Gastroesophageal sphincter (tissue), 4 donors: ENCODE data around the gene ABHD8. TPM values are rescaled to one million over a fixed set of nuclear protein-coding genes. Genes with fewer than 3 reads are reported as not detected.

ENCODE experiments used
- ATAC-seq: fragments of 150-250 bp; one replicate; pipeline ENCODE4 v1.9.1; 2016; ENCODE audit warnings: mild to moderate bottlenecking, moderate library complexity
- H3K27ac ChIP-seq, 4 donors: fragments of 200-600 bp; sonication (generic) in 3 of 4; 1 replicate in 3 of 4; 2 replicates in 1 of 4; pipeline ENCODE4 v1.5.1; 2016 to 2019
- H3K27me3 ChIP-seq: fragments of 200-600 bp; sonication (generic); one replicate; pipeline ENCODE4 v1.5.1; 2019
- H3K36me3 ChIP-seq, 2 donors: fragments of 200-600 bp; sonication (generic); one replicate each; pipeline ENCODE4 v1.5.1; 2019; ENCODE audit warnings: control low read depth in 1 of 2
- H3K4me1 ChIP-seq, 3 donors: fragments of 200-600 bp; sonication (generic); 1 replicate in 2 of 3; 2 replicates in 1 of 3; pipeline ENCODE4 v1.5.1; 2016 to 2019; ENCODE audit warnings: control low read depth in 2 of 3
- H3K4me3 ChIP-seq, 2 donors: fragments of 200-600 bp; sonication (generic); one replicate each; pipeline ENCODE4 v1.5.1; 2019; ENCODE audit warnings: mild to moderate bottlenecking in 1 of 2, moderate library complexity in 1 of 2
- H3K9me3 ChIP-seq, 3 donors: fragments of 200-600 bp; sonication (generic); one replicate each; pipeline ENCODE4 v1.5.1; 2017 to 2019; ENCODE audit warnings: control low read depth in 2 of 3
- CTCF ChIP-seq, 4 experiments: fragments of 200-600 bp in 2 of 4; fragments of 450-650 bp in 2 of 4; sonication (generic) in 1 of 4; IDR thresholded peaks; one replicate each; pipeline ENCODE4 v1.5.1; 2017 to 2019; ENCODE audit warnings: antibody characterized with exemption in 4 of 4, mild to moderate bottlenecking in 2 of 4, moderate library complexity in 2 of 4
- EP300 ChIP-seq: sonication (generic); formaldehyde crosslinking; IDR thresholded peaks from one replicate; pipeline ENCODE4 v1.6.1; 2017; ENCODE audit warnings: antibody characterized with exemption, mild to moderate bottlenecking
- POLR2A ChIP-seq, 2 donors: fragments of 450-650 bp; IDR thresholded peaks; one replicate each; pipeline ENCODE4 v1.6.1; 2017; ENCODE audit warnings: antibody characterized with exemption in 2 of 2, mild to moderate bottlenecking in 2 of 2, moderate library complexity in 1 of 2
- POLR2AphosphoS5 ChIP-seq: sonication (generic); formaldehyde crosslinking; IDR thresholded peaks from one replicate; pipeline ENCODE4 v1.6.1; 2017; ENCODE audit warnings: antibody characterized with exemption
- WGBS, 2 donors: methylation state at CpG; one replicate each; pipeline ENCODE4 v1.1.5; 2018; ENCODE audit warnings: low coverage in 1 of 2; 5-methylcytosine and 5-hydroxymethylcytosine counted together
- total RNA-seq, 4 donors: library from RNA; depleted of rRNA; stranded (reverse); fragments of >200 nt; gene quantifications; one replicate each; pipeline ENCODE4 v1.1.0, GENCODE V29; 2016

The ABHD8 gene
- total RNA-seq, 4 donors from 2014 or later, result 13.2 to 34.4 (median 24.3) TPM

- Histone ChIP-seq H3K9me3 (no peaks in the 10 kb centered on the region), H3K36me3 (peaks cover 0 to 20% of the 10 kb centered on the region in 2 donors), H3K27me3 (no peaks in the 10 kb centered on the region), H3K4me1 (peaks cover 0 to 36% (median 7%) of the 10 kb centered on the region in 3 donors), H3K27ac (peak overlapping the region; percentile 15 to 91 (median 84)), H3K4me3 (peak overlapping the region; percentile 28 to 58)
- WGBS, 2 donors, result 0% methylated on average over 4 of the region's 46 CpGs; no CpG with 5 or more reads in 1 of the 2 donors
- TF ChIP-seq POLR2AphosphoS5 (peak; percentile 29), EP300 (no peak), POLR2A (IDR thresholded peaks at IDR 0.05) (no peak), CTCF (IDR thresholded peaks at IDR 0.05) (peak in 3 of 4 experiments; percentile 68 to 72 (median 72))
- peak; percentile 94 for ATAC-seq
Observed at GRCh38 chr19:17292301-17293074, 10.7 kb downstream of the ABHD8 start.

- H3K27ac ChIP-seq, result no peak overlapping the region
- TF ChIP-seq EP300 (no peak), CTCF (IDR thresholded peaks at IDR 0.05) (peak in 3 of 4 experiments; percentile 7 to 33 (median 19)), POLR2A (IDR thresholded peaks at IDR 0.05) (no peak), POLR2AphosphoS5 (no peak)
- H3K36me3 ChIP-seq, result peaks cover 0 to 5% of the 10 kb centered on the region in 2 donors
- H3K9me3 ChIP-seq, result no peaks in the 10 kb centered on the region
- H3K27me3 ChIP-seq, result no peaks in the 10 kb centered on the region
- 8 to 11% methylated on average over 3 to 10 of the region's 22 CpGs for WGBS, 2 donors
- peak; percentile 39 for ATAC-seq
- no peak overlapping the region for H3K4me3 ChIP-seq
- H3K4me1 ChIP-seq, result peaks cover 0 to 36% (median 7%) of the 10 kb centered on the region in 3 donors
Observed at GRCh38 chr19:17289489-17289888, 13.7 kb downstream of the ABHD8 start.

GRCh38 chr19:17286752-17287151, 16.5 kb downstream of the ABHD8 start:
- ATAC-seq, result no peak
- Histone ChIP-seq H3K27me3 (peaks cover 17% of the 10 kb centered on the region), H3K4me3 (no peak overlapping the region), H3K4me1 (peaks cover 0 to 20% (median 11%) of the 10 kb centered on the region in 3 donors), H3K9me3 (no peaks in the 10 kb centered on the region), H3K27ac (no peak overlapping the region), H3K36me3 (no peaks in the 10 kb centered on the region)
- TF ChIP-seq EP300 (no peak), POLR2A (IDR thresholded peaks at IDR 0.05) (no peak), CTCF (IDR thresholded peaks at IDR 0.05) (no peak), POLR2AphosphoS5 (no peak)
- WGBS, 2 donors, result 85% methylated on average over 7 of the region's 9 CpGs; no CpG with 5 or more reads in 1 of the 2 donors

- no peak overlapping the region for H3K4me3 ChIP-seq
- H3K27me3 ChIP-seq, result peaks cover 21% of the 10 kb centered on the region
- TF ChIP-seq CTCF (IDR thresholded peaks at IDR 0.05) (no peak), POLR2A (IDR thresholded peaks at IDR 0.05) (no peak), POLR2AphosphoS5 (no peak), EP300 (no peak)
- no peaks in the 10 kb centered on the region for H3K36me3 ChIP-seq
- H3K9me3 ChIP-seq, result no peaks in the 10 kb centered on the region
- ATAC-seq, result no peak
- 75% methylated on average over 2 of the region's 11 CpGs; no CpG with 5 or more reads in 1 of the 2 donors for WGBS, 2 donors
- H3K4me1 ChIP-seq, result peaks cover 0 to 25% (median 16%) of the 10 kb centered on the region in 3 donors
- H3K27ac ChIP-seq, result no peak overlapping the region
Observed at GRCh38 chr19:17286263-17286662, 17.0 kb downstream of the ABHD8 start.
